KOPT-K1 (cell line): ENCODE data around the gene CD200R1.

ENCODE experiments used
- H3K27ac ChIP-seq: fragments of 200-600 bp; sonication (generic); 2 replicates; pipeline ENCODE4 v1.5.1; 2016; ENCODE audit warnings: antibody characterized with exemption, mild to moderate bottlenecking, low read depth, low read length; ENCODE audit not compliant: poor library complexity, severe bottlenecking
- H3K36me3 ChIP-seq: fragments of 200-600 bp; sonication (generic); 2 replicates; pipeline ENCODE4 v1.5.1; 2017; ENCODE audit warnings: antibody characterized with exemption, mild to moderate bottlenecking, low read length, moderate library complexity; ENCODE audit not compliant: insufficient read depth
- H3K9me3 ChIP-seq: fragments of 200-600 bp; sonication (generic); 2 replicates; pipeline ENCODE4 v1.5.1; 2017; ENCODE audit warnings: antibody characterized with exemption, low read length, mild to moderate bottlenecking; ENCODE audit not compliant: insufficient read depth, poor library complexity, severe bottlenecking

The CD200R1 gene

DNA sequence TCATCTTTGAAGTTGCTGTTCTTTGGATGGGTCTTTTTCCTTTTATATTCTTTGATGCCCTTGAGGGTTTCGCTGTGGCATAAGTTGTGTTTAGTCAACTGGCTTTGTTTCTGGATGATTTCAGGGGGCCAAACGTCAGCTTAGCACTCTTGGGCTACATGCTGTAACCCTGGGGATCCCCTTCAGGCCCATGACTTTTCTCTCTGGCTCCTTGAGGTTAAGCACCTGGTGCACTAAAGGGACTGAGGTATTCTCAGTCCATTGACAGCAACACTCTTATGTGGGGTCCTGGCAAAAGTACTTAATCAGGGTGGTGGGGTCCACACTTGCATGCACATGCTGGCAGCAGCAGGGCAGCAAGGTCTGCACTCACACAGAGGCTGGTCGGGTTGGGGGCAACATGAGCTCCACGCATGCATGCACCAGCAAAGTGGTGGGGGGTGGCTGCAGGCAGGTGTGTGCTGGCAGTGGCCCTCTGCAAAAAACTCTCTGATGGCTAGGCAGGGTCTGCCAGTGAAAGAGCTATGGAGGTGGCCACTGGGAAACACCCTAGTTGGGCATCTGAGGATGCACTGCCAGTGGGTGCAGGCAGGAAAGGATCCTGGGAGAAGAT is 90.1 kb downstream of the CD200R1 start:
- Histone ChIP-seq H3K36me3 (no peaks in the 10 kb centered on the region), H3K9me3 (no peaks in the 10 kb centered on the region), H3K27ac (no peak overlapping the region)

DNA sequence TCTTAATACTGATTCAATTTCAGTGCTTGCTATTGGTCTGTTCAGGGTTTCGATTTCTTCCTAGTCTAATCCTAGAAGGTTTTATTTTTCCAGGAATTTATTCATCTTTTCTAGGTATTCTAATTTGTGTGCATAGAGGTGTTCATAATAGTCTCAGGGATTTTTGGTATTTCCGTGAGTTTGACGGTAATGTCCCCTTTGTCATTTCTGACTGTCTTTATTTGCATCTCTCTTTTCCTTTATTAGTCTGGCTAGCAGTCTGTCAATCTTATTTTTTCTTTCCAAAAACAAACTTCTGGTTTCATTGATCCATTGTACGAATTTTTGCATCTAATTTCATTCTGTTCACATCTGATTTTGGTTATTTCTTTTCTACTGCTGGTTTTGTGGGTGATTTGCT is 93.0 kb downstream of the CD200R1 start:
- Histone ChIP-seq H3K9me3 (no peaks in the 10 kb centered on the region), H3K27ac (no peak overlapping the region), H3K36me3 (no peaks in the 10 kb centered on the region)

DNA sequence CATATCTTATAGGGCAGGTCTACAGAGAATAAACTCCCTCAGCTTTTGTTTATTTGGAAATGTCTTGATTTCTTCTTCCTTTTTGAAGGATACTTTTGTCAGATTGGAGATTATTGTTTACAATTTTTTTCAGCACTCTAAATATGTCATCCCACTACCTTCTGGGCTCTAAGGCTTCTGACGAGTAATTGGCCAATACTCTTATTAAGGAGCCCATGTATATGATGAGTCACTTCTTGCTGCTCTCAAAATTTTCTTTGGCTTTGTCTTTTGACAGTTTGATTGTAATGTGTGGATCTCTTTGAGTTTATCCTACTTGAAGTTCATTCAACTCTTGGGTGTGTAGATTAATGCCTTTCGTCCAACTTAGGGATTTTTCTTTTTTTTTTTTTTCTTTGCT is 99.3 kb downstream of the CD200R1 start:
- H3K9me3 ChIP-seq, result peaks cover 2% of the 10 kb centered on the region
- H3K27ac ChIP-seq, result no peak overlapping the region
- H3K36me3 ChIP-seq, result no peaks in the 10 kb centered on the region

DNA sequence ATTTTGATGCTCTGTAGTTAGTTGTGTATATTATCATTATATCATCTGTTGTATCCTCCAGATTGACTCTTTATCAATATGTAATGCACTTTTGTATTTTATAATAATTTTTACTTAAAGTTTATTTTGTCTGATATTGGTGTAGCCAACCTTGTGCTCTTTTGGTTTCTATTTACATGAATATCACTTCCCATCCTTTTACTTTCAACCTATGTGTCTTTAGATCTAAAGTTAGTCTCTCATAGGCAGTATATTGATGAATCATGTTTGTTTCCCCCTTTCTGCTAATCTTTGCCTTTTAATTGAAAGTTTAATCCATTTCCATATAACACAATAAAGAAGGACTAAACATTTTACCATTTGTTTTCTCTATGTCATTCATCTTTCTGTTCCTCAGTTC is 100.2 kb downstream of the CD200R1 start:
- H3K27ac ChIP-seq, result no peak overlapping the region
- no peaks in the 10 kb centered on the region for H3K36me3 ChIP-seq
- H3K9me3 ChIP-seq, result peaks cover 11% of the 10 kb centered on the region

DNA sequence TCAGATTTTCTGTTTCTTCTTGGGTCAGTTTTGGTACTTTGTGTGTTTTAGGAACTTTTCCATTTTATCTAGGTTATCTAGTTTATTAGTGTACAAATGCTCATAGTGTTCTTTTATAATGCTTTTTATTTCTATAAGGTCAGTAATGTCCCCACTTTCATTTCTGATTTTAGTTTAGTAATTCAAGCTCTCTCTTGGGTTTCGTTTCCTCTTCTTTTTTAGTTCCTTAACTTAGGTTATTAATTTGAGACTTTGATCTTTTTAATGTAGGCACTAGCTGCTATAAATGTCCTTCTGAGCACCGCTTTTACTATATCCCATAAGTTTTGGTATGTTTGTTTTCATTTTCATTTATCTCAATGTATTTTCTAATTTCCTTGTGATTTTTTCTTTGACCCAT is 101.3 kb downstream of the CD200R1 start:
- Histone ChIP-seq H3K36me3 (no peaks in the 10 kb centered on the region), H3K27ac (no peak overlapping the region)

DNA sequence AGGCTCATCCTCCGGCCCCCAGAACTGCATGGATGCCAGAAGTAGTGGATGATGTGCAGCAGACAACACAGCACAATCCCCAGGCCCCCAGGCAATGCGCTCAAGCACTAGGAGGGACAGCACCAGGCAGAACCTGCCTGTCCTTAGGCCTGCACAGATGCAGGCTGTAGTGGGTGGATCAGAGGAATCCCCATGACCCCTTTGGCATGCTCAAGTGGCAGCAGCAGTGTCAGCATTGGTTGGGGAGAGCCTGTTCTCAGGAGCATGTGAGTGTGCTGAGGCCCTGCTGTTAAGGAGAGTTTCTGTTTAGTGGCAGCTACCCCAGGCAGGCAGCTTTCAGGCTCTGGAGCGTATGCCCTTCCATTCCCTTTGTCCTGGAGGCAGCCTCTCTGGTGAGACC is 103.2 kb downstream of the CD200R1 start:
- Histone ChIP-seq H3K27ac (no peak overlapping the region), H3K9me3 (peaks cover 12% of the 10 kb centered on the region), H3K36me3 (no peaks in the 10 kb centered on the region)

More for the DNA sequence above, 101.3 kb downstream of the CD200R1 start:
- H3K9me3 ChIP-seq, result peaks cover 12% of the 10 kb centered on the region
